WI38 (cell line): ENCODE measurements around the gene MSANTD7.
"Not testable (repeated sequence)": the region's sequence is repeated elsewhere in the genome, so short reads cannot be mapped to it uniquely, and the experiment has no call there.

Experiments used
- H3K4me3 ChIP-seq: 2 replicates; pipeline ENCODE4 v1.5.1; 2011; ENCODE audit warnings: low read depth, mild to moderate bottlenecking, control low read depth, low read length
- CTCF ChIP-seq: IDR thresholded peaks from 2 replicates; pipeline ENCODE4 v1.5.1; 2012; ENCODE audit warnings: low read depth, mild to moderate bottlenecking, control low read depth, low read length

MSANTD7 gene

GRCh38 chr10:14810969-14811953 lies 26.8 kb upstream of the MSANTD7 start:
- H3K4me3 ChIP-seq, result no peak overlapping the region
- TF ChIP-seq CTCF, result no peak

GRCh38 chr10:14812271-14812670 lies 25.8 kb upstream of the MSANTD7 start:
- no peak for TF ChIP-seq CTCF
- H3K4me3 ChIP-seq, result no peak overlapping the region

- no peak for TF ChIP-seq CTCF
- H3K4me3 ChIP-seq, result no peak overlapping the region
Measured at GRCh38 chr10:14815681-14816080, 22.4 kb upstream of the MSANTD7 start.

GRCh38 chr10:14816717-14817116 lies 21.4 kb upstream of the MSANTD7 start:
- not testable (repeated sequence) for H3K4me3 ChIP-seq

GRCh38 chr10:14820010-14820774 lies 17.9 kb upstream of the MSANTD7 start:
- H3K4me3 ChIP-seq, result no peak overlapping the region
- TF ChIP-seq CTCF, result no peak

GRCh38 chr10:14820775-14821154 lies 17.3 kb upstream of the MSANTD7 start:
- TF ChIP-seq CTCF, result no peak
- H3K4me3 ChIP-seq, result no peak overlapping the region

- TF ChIP-seq CTCF, result no peak
- no peak overlapping the region for H3K4me3 ChIP-seq
Measured at GRCh38 chr10:14821635-14822375, 16.3 kb upstream of the MSANTD7 start.
